HEK293 (cell line): Measurements from ENCODE around the gene MPPE1.

Experiments
- CTCF ChIA-PET: fragments of 350-600 bp; formaldehyde crosslinking; extraction: SDS; loops from one replicate; lab custom pipeline; 2021; ENCODE audit warnings: antibody characterized with exemption; lab: Yijun Ruan, JAX
- POLR2A ChIA-PET: fragments of 300-600 bp; formaldehyde crosslinking; extraction: SDS; loops from one replicate; lab custom pipeline; 2020; ENCODE audit warnings: antibody characterized with exemption, inconsistent platforms; lab: Yijun Ruan, JAX
- H3K27ac ChIP-seq: fragments of 200-500 bp; sonication (Bioruptor generic); 2 replicates; pipeline ENCODE4 v1.5.1; 2014; ENCODE audit warnings: low read depth, low read length, control low read depth, inconsistent platforms; ENCODE audit errors: extremely low read depth
- H3K36me3 ChIP-seq, 2 experiments: fragments of 200-500 bp in 1 of 2; sonication (Bioruptor generic) in 1 of 2; 1 replicate in 1 of 2; 2 replicates in 1 of 2; pipeline ENCODE4 v1.5.1; 2014 to 2017; ENCODE audit warnings: inconsistent platforms in 2 of 2, low read length in 2 of 2; ENCODE audit not compliant: control insufficient read depth in 2 of 2, insufficient read depth in 1 of 2
- H3K4me1 ChIP-seq: fragments of 200-500 bp; sonication (Bioruptor generic); 2 replicates; pipeline ENCODE4 v1.5.1; 2014; ENCODE audit warnings: mild to moderate bottlenecking, low read length, inconsistent platforms; ENCODE audit not compliant: control insufficient read depth, insufficient read depth
- H3K4me3 ChIP-seq: 2 replicates; pipeline ENCODE4 v1.5.1; 2011; ENCODE audit warnings: low read depth, mild to moderate bottlenecking, control low read depth, low read length, moderate library complexity
- H3K9me3 ChIP-seq: fragments of 200-500 bp; sonication (Bioruptor generic); 2 replicates; pipeline ENCODE4 v1.5.1; 2014; ENCODE audit warnings: low read depth, low read length, inconsistent platforms; ENCODE audit not compliant: control insufficient read depth, insufficient read depth
- KLF10 ChIP-seq: fragments of 450-650 bp; IDR thresholded peaks from 2 replicates; pipeline ENCODE4 v1.5.1; 2018; ENCODE audit warnings: missing biosample characterization, mild to moderate bottlenecking, missing genetic modification characterization
- MEIS1 ChIP-seq: sonication (generic); formaldehyde crosslinking; IDR thresholded peaks from 2 replicates; pipeline ENCODE4 v1.8.1; 2022; ENCODE audit warnings: missing genetic modification reagents, mild to moderate bottlenecking, borderline replicate concordance
- TRIM28 ChIP-seq: IDR thresholded peaks from 2 replicates; pipeline ENCODE4 v1.6.1; 2011; ENCODE audit warnings: low read length, control low read depth, borderline replicate concordance
- ZNF133 ChIP-seq: fragments of 450-650 bp; formaldehyde crosslinking; IDR thresholded peaks from 2 replicates; pipeline ENCODE4 v1.5.1; 2016; ENCODE audit warnings: missing biosample characterization, missing genetic modification characterization
- ZNF157 ChIP-seq: fragments of 450-650 bp; formaldehyde crosslinking; IDR thresholded peaks from 2 replicates; pipeline ENCODE4 v1.5.1; 2016; ENCODE audit warnings: missing biosample characterization, missing genetic modification characterization
- ZNF366 ChIP-seq: fragments of 450-650 bp; formaldehyde crosslinking; conservative IDR thresholded peaks from 2 replicates; pipeline ENCODE4 v1.5.1; 2016; ENCODE audit warnings: missing biosample characterization, missing genetic modification characterization
- ZNF558 ChIP-seq: fragments of 450-650 bp; formaldehyde crosslinking; IDR thresholded peaks from 2 replicates; pipeline ENCODE4 v1.5.1; 2016; ENCODE audit warnings: missing biosample characterization, missing genetic modification characterization
- ZNF624 ChIP-seq: fragments of 450-650 bp; formaldehyde crosslinking; IDR thresholded peaks from 2 replicates; pipeline ENCODE4 v1.5.1; 2017; ENCODE audit warnings: missing biosample characterization, missing genetic modification characterization
- ZNF629 ChIP-seq: fragments of 450-650 bp; formaldehyde crosslinking; IDR thresholded peaks from 2 replicates; pipeline ENCODE4 v1.5.1; 2017; ENCODE audit warnings: missing biosample characterization, missing genetic modification characterization
- ZNF654 ChIP-seq: fragments of 450-650 bp; formaldehyde crosslinking; IDR thresholded peaks from 2 replicates; pipeline ENCODE4 v1.5.1; 2016; ENCODE audit warnings: low read depth, missing biosample characterization, missing genetic modification characterization
- ZNF768 ChIP-seq: fragments of 450-650 bp; formaldehyde crosslinking; IDR thresholded peaks from 2 replicates; pipeline ENCODE4 v1.5.1; 2018; ENCODE audit warnings: missing biosample characterization, mild to moderate bottlenecking, missing genetic modification characterization
- ZSCAN23 ChIP-seq: fragments of 450-650 bp; formaldehyde crosslinking; IDR thresholded peaks from 2 replicates; pipeline ENCODE4 v1.5.1; 2016; ENCODE audit warnings: missing biosample characterization, missing genetic modification characterization
- ZXDB ChIP-seq: fragments of 450-650 bp; formaldehyde crosslinking; IDR thresholded peaks from 2 replicates; pipeline ENCODE4 v1.5.1; 2016; ENCODE audit warnings: missing biosample characterization, missing genetic modification characterization
- TF ChIP-seq, protein P1 (sequence below): IDR thresholded peaks from 2 replicates; pipeline ENCODE4 v1.6.1; 2011; ENCODE audit warnings: mild to moderate bottlenecking, low read depth, low read length, borderline replicate concordance
- TF ChIP-seq, protein P2 (sequence below): fragments of 450-650 bp; formaldehyde crosslinking; IDR thresholded peaks from 2 replicates; pipeline ENCODE4 v1.5.1; 2016; ENCODE audit warnings: missing biosample characterization, missing genetic modification characterization
- TF ChIP-seq, protein P3 (sequence below): fragments of 450-650 bp; formaldehyde crosslinking; IDR thresholded peaks from 2 replicates; pipeline ENCODE4 v1.5.1; 2017; ENCODE audit warnings: missing biosample characterization, missing genetic modification characterization
- TF ChIP-seq, protein P4 (sequence below): fragments of 450-650 bp; formaldehyde crosslinking; IDR thresholded peaks from 2 replicates; pipeline ENCODE4 v1.5.1; 2016; ENCODE audit warnings: missing biosample characterization, missing genetic modification characterization, low read depth
- TF ChIP-seq, protein P5 (sequence below): fragments of 450-650 bp; formaldehyde crosslinking; IDR thresholded peaks from 2 replicates; pipeline ENCODE4 v1.5.1; 2016; ENCODE audit warnings: missing biosample characterization, missing genetic modification characterization
- TF ChIP-seq, protein P6 (sequence below): fragments of 450-650 bp; formaldehyde crosslinking; IDR thresholded peaks from 2 replicates; pipeline ENCODE4 v1.5.1; 2017; ENCODE audit warnings: missing biosample characterization, missing genetic modification characterization

The MPPE1 gene

DNA sequence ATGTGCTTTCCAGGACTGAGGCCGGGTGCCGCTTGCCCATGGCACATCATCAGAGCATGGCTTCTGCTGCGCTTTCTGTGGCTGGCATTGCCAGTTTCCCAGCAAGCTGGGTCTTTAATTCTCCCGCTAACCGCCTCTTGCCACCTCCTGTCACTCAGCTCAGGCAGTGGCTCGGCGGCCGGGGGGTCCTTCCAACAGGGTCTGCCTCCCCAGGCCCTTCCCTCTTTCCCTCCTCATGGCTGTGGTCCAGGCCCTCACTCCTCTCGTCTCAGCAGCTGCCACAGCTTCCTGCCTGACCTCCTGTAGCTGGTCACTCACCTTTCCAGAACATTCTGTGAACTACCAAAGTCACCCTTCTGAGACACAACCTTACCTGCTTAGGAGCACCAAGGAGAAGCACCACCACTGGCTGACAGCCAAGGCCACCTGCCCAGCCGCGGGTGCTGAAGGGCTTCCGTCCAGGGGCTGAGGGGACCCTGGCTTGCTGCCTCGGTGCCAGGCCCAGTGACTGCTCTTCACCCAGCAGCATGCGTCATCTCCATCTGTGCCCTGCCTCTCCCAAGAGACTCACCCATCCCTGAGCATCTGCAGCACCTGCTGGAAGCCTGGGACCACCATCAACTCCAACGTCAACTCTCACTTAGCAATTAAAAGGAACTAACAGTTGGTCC is 34.3 kb downstream of the MPPE1 start:
- Histone ChIP-seq H3K4me3 (no peak overlapping the region), H3K27ac (no peak overlapping the region)
- POLR2A ChIA-PET, result no interaction called here
- TF ChIP-seq ZNF157 (tag by site-specific recombination) (no peak), KLF10 (tag by site-specific recombination) (no peak), ZNF629 (no peak), TRIM28 (no peak), MEIS1 (CRISPR knock-in tag) (no peak), ZNF366 (no peak), ZNF133 (no peak), ZNF558 (tag by site-specific recombination) (no peak), ZNF768 (tag by site-specific recombination) (no peak), ZNF624 (tag by site-specific recombination) (no peak)
- TF ChIP-seq, protein P1, sequence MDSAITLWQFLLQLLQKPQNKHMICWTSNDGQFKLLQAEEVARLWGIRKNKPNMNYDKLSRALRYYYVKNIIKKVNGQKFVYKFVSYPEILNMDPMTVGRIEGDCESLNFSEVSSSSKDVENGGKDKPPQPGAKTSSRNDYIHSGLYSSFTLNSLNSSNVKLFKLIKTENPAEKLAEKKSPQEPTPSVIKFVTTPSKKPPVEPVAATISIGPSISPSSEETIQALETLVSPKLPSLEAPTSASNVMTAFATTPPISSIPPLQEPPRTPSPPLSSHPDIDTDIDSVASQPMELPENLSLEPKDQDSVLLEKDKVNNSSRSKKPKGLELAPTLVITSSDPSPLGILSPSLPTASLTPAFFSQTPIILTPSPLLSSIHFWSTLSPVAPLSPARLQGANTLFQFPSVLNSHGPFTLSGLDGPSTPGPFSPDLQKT, result no peak
- TF ChIP-seq, protein P2, sequence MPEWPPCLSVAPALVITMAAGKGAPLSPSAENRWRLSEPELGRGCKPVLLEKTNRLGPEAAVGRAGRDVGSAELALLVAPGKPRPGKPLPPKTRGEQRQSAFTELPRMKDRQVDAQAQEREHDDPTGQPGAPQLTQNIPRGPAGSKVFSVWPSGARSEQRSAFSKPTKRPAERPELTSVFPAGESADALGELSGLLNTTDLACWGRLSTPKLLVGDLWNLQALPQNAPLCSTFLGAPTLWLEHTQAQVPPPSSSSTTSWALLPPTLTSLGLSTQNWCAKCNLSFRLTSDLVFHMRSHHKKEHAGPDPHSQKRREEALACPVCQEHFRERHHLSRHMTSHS, result no peak
- TF ChIP-seq, protein P3, sequence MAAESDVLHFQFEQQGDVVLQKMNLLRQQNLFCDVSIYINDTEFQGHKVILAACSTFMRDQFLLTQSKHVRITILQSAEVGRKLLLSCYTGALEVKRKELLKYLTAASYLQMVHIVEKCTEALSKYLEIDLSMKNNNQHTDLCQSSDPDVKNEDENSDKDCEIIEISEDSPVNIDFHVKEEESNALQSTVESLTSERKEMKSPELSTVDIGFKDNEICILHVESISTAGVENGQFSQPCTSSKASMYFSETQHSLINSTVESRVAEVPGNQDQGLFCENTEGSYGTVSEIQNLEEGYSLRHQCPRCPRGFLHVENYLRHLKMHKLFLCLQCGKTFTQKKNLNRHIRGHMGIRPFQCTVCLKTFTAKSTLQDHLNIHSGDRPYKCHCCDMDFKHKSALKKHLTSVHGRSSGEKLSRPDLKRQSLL (tag by site-specific recombination), result no peak
- TF ChIP-seq, protein P4, sequence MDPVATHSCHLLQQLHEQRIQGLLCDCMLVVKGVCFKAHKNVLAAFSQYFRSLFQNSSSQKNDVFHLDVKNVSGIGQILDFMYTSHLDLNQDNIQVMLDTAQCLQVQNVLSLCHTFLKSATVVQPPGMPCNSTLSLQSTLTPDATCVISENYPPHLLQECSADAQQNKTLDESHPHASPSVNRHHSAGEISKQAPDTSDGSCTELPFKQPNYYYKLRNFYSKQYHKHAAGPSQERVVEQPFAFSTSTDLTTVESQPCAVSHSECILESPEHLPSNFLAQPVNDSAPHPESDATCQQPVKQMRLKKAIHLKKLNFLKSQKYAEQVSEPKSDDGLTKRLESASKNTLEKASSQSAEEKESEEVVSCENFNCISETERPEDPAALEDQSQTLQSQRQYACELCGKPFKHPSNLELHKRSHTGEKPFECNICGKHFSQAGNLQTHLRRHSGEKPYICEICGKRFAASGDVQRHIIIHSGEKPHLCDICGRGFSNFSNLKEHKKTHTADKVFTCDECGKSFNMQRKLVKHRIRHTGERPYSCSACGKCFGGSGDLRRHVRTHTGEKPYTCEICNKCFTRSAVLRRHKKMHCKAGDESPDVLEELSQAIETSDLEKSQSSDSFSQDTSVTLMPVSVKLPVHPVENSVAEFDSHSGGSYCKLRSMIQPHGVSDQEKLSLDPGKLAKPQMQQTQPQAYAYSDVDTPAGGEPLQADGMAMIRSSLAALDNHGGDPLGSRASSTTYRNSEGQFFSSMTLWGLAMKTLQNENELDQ (tag by site-specific recombination), result no peak
- TF ChIP-seq, all 188 proteins: peak for 0
- Histone ChIP-seq H3K36me3 (peaks cover 8 to 13% of the 10 kb centered on the region in 2 experiments; a peak in 2 of 3 replicates), H3K9me3 (no peaks in the 10 kb centered on the region), H3K4me1 (no peaks in the 10 kb centered on the region)
- CTCF ChIA-PET, result interaction anchor here (0.6 to 1.3 kb wide), 6 partner anchors 13 to 1838 kb away, joined by 3 to 7 read pairs (median 3); no protein-coding TSS in a partner anchor

DNA sequence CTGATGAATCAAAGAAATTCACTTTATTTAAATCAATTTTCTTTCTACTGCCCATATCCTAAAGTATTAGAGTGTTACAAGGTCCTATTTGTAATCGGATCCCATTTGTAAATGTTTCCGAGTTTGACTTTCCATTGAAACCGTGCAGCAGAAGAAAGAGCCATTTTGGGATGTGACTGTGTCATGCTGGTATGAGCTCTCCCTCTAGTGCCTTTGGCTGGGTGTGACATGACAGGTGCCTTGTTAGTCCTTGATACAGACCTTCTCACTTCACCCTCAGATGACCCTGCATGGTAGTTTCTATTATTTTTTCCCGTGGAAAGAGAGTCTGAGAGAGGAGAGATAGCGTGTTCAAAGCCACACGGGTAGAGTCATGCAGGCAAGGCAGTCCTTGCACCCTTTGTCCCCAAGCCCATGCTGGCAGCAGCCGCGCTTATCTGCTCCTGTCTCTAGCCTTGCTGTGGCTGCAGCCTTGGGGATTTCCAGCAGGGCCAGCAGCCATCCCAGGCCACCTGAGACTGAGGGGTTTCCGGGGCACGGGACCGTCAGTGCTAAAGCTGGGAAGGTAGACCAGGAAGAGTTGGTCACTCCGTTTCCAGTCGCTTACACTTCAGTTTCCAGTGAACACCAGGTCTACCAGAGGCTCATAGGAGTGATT is 35.5 kb downstream of the MPPE1 start:
- no peaks in the 10 kb centered on the region for H3K9me3 ChIP-seq

More for the DNA sequence above, 35.5 kb downstream of the MPPE1 start:
- Histone ChIP-seq H3K27ac (no peak overlapping the region), H3K4me3 (no peak overlapping the region), H3K36me3 (peaks cover 11 to 13% of the 10 kb centered on the region in 2 experiments; a peak in 2 of 3 replicates), H3K4me1 (no peaks in the 10 kb centered on the region)
- CTCF ChIA-PET, result interaction anchor here (0.6 to 5.4 kb wide), 5 partner anchors 15 to 1213 kb away, joined by 3 to 27 read pairs (median 3); no protein-coding TSS in a partner anchor
- POLR2A ChIA-PET, result no interaction called here
- TF ChIP-seq, protein P5, sequence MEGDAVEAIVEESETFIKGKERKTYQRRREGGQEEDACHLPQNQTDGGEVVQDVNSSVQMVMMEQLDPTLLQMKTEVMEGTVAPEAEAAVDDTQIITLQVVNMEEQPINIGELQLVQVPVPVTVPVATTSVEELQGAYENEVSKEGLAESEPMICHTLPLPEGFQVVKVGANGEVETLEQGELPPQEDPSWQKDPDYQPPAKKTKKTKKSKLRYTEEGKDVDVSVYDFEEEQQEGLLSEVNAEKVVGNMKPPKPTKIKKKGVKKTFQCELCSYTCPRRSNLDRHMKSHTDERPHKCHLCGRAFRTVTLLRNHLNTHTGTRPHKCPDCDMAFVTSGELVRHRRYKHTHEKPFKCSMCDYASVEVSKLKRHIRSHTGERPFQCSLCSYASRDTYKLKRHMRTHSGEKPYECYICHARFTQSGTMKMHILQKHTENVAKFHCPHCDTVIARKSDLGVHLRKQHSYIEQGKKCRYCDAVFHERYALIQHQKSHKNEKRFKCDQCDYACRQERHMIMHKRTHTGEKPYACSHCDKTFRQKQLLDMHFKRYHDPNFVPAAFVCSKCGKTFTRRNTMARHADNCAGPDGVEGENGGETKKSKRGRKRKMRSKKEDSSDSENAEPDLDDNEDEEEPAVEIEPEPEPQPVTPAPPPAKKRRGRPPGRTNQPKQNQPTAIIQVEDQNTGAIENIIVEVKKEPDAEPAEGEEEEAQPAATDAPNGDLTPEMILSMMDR (tag by site-specific recombination), result peak; percentile 61
- peak; percentile 49 for TF ChIP-seq ZNF654
- no peak for TF ChIP-seq ZSCAN23 (tag by site-specific recombination)
- TF ChIP-seq, protein P6, sequence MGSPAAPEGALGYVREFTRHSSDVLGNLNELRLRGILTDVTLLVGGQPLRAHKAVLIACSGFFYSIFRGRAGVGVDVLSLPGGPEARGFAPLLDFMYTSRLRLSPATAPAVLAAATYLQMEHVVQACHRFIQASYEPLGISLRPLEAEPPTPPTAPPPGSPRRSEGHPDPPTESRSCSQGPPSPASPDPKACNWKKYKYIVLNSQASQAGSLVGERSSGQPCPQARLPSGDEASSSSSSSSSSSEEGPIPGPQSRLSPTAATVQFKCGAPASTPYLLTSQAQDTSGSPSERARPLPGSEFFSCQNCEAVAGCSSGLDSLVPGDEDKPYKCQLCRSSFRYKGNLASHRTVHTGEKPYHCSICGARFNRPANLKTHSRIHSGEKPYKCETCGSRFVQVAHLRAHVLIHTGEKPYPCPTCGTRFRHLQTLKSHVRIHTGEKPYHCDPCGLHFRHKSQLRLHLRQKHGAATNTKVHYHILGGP (tag by site-specific recombination), result no peak
- TF ChIP-seq ZXDB (tag by site-specific recombination), result no peak
